H9 (cell line): ENCODE data around the gene CMTM2. TPM values are rescaled to one million over a fixed set of nuclear protein-coding genes. Genes with fewer than 3 reads are reported as not detected.

Source experiments
- DNase-seq: peaks from one replicate; pipeline ENCODE4 v3.0.0-alpha.2; 2017
- H2AFZ ChIP-seq: one replicate; pipeline ENCODE4 v1.6.1; 2013; ENCODE audit warnings: mild to moderate bottlenecking, low read length, control low read depth, moderate library complexity
- H2AK5ac ChIP-seq: 2 replicates; pipeline ENCODE4 v1.6.1; 2013; ENCODE audit warnings: low read length, control low read depth, mixed read lengths; ENCODE audit not compliant: insufficient read length
- H2BK120ac ChIP-seq: one replicate; pipeline ENCODE4 v1.6.1; 2013; ENCODE audit warnings: low read depth, mild to moderate bottlenecking, low read length, control low read depth, inconsistent platforms; ENCODE audit not compliant: poor library complexity, severe bottlenecking
- H2BK12ac ChIP-seq: 2 replicates; pipeline ENCODE4 v1.6.1; 2013; ENCODE audit warnings: low read length, control low read depth, mixed read lengths, low read depth; ENCODE audit not compliant: insufficient read length
- H2BK15ac ChIP-seq: 2 replicates; pipeline ENCODE4 v1.6.1; 2013; ENCODE audit warnings: low read depth, low read length, control low read depth
- H2BK20ac ChIP-seq: one replicate; pipeline ENCODE4 v1.6.1; 2013; ENCODE audit warnings: low read depth, mild to moderate bottlenecking, low read length, control low read depth, inconsistent platforms; ENCODE audit not compliant: poor library complexity, severe bottlenecking
- H2BK5ac ChIP-seq: 2 replicates; pipeline ENCODE4 v1.6.1; 2013; ENCODE audit warnings: low read length, control low read depth, mixed read lengths; ENCODE audit not compliant: insufficient read length
- H3K14ac ChIP-seq: 2 replicates; pipeline ENCODE4 v1.6.1; 2013; ENCODE audit warnings: low read length, control low read depth; ENCODE audit not compliant: insufficient read depth
- H3K18ac ChIP-seq: 2 replicates; pipeline ENCODE4 v1.6.1; 2013; ENCODE audit warnings: low read depth, mild to moderate bottlenecking, mixed read lengths, low read length, control low read depth; ENCODE audit not compliant: insufficient read length
- H3K23ac ChIP-seq: 2 replicates; pipeline ENCODE4 v1.6.1; 2013; ENCODE audit warnings: low read length, control low read depth, mixed read lengths, low read depth; ENCODE audit not compliant: insufficient read length
- H3K23me2 ChIP-seq: 2 replicates; pipeline ENCODE4 v1.6.1; 2013; ENCODE audit warnings: low read depth, mild to moderate bottlenecking, mixed read lengths, low read length, control low read depth; ENCODE audit not compliant: insufficient read length, poor library complexity, severe bottlenecking
- H3K27ac ChIP-seq: 2 replicates; pipeline ENCODE4 v1.5.1; 2013; ENCODE audit warnings: low read length, control low read depth, mixed read lengths, low read depth; ENCODE audit not compliant: insufficient read length
- H3K27me3 ChIP-seq: 2 replicates; pipeline ENCODE4 v1.6.1; 2013; ENCODE audit warnings: low read length, control low read depth, inconsistent platforms; ENCODE audit not compliant: insufficient read depth
- H3K4ac ChIP-seq: 2 replicates; pipeline ENCODE4 v1.6.1; 2013; ENCODE audit warnings: low read depth, mild to moderate bottlenecking, control low read depth, inconsistent platforms, low read length, moderate library complexity
- H3K4me1 ChIP-seq: 2 replicates; pipeline ENCODE4 v1.6.1; 2013; ENCODE audit warnings: low read length, control low read depth, inconsistent platforms; ENCODE audit not compliant: insufficient read depth
- H3K4me2 ChIP-seq: 2 replicates; pipeline ENCODE4 v1.6.1; 2013; ENCODE audit warnings: low read length, control low read depth, mixed read lengths; ENCODE audit not compliant: insufficient read length, insufficient read depth
- H3K56ac ChIP-seq: 2 replicates; pipeline ENCODE4 v1.6.1; 2013; ENCODE audit warnings: low read depth, mild to moderate bottlenecking, mixed read lengths, low read length, control low read depth; ENCODE audit not compliant: insufficient read length
- H3K79me1 ChIP-seq: 2 replicates; pipeline ENCODE4 v1.6.1; 2013; ENCODE audit warnings: low read depth, mild to moderate bottlenecking, moderate library complexity, low read length, control low read depth, inconsistent platforms; ENCODE audit not compliant: insufficient read depth, poor library complexity, severe bottlenecking
- H3K79me2 ChIP-seq: 2 replicates; pipeline ENCODE4 v1.6.1; 2013; ENCODE audit warnings: low read length, control low read depth, inconsistent platforms; ENCODE audit not compliant: insufficient read depth
- H3K9ac ChIP-seq: 2 replicates; pipeline ENCODE4 v1.6.1; 2013; ENCODE audit warnings: low read length, control low read depth, mixed read lengths; ENCODE audit not compliant: insufficient read length; ENCODE audit errors: extremely low read depth
- H3K9me3 ChIP-seq: one replicate; pipeline ENCODE4 v1.6.1; 2013; ENCODE audit warnings: low read depth, low read length, inconsistent platforms; ENCODE audit not compliant: control insufficient read depth
- H3T11ph ChIP-seq: one replicate; pipeline ENCODE4 v1.6.1; 2013; ENCODE audit warnings: mild to moderate bottlenecking, low read length, control low read depth, inconsistent platforms
- H4K20me1 ChIP-seq: one replicate; pipeline ENCODE4 v1.6.1; 2013; ENCODE audit not compliant: control insufficient read depth, insufficient read length, insufficient read depth
- H4K5ac ChIP-seq: 2 replicates; pipeline ENCODE4 v1.6.1; 2013; ENCODE audit warnings: low read depth, mild to moderate bottlenecking, mixed read lengths, low read length, control low read depth; ENCODE audit not compliant: insufficient read length
- H4K8ac ChIP-seq: replicated peaks from 2 replicates; pipeline ENCODE4 v1.6.1; 2013; ENCODE audit warnings: low read length, control low read depth, mixed read lengths, low read depth; ENCODE audit not compliant: insufficient read length
- H4K91ac ChIP-seq: 2 replicates; pipeline ENCODE4 v1.6.1; 2013; ENCODE audit warnings: low read depth, mild to moderate bottlenecking, moderate library complexity, mixed read lengths, low read length, control low read depth; ENCODE audit not compliant: insufficient read length
- H3K27ac Mint-ChIP-seq, 3 experiments: 2 replicates in 2 of 3; 3 replicates in 1 of 3; pipeline ENCODE4 v1.8.0; 2020 to 2021; ENCODE audit warnings: mixed read lengths in 3 of 3, mild to moderate bottlenecking in 1 of 3, moderate library complexity in 1 of 3
- H3K27me3 Mint-ChIP-seq: 2 replicates; pipeline ENCODE4 v1.8.0; 2021; ENCODE audit warnings: low read depth, mild to moderate bottlenecking, moderate library complexity, mixed read lengths
- H3K36me3 Mint-ChIP-seq, 3 experiments: 2 replicates in 2 of 3; 3 replicates in 1 of 3; pipeline ENCODE4 v1.8.0; 2020 to 2021; ENCODE audit warnings: low read depth in 3 of 3, mixed read lengths in 3 of 3; ENCODE audit not compliant: insufficient read depth in 1 of 3
- H3K4me1 Mint-ChIP-seq, 2 experiments: 2 replicates each; pipeline ENCODE4 v1.8.0; 2020; ENCODE audit warnings: mixed read lengths in 2 of 2
- H3K4me3 Mint-ChIP-seq, 2 experiments: 2 replicates in 1 of 2; 3 replicates in 1 of 2; pipeline ENCODE4 v1.8.0; 2020 to 2021; ENCODE audit warnings: mild to moderate bottlenecking in 2 of 2, mixed read lengths in 2 of 2, moderate library complexity in 1 of 2
- H3K9me3 Mint-ChIP-seq, 2 experiments: 2 replicates in 1 of 2; 3 replicates in 1 of 2; pipeline ENCODE4 v1.8.0; 2020; ENCODE audit warnings: mild to moderate bottlenecking in 2 of 2, mixed read lengths in 2 of 2, moderate library complexity in 1 of 2
- CTCF ChIP-seq: fragments of 200-600 bp; sonication (generic); conservative IDR thresholded peaks from 3 replicates; pipeline ENCODE4 v1.8.0; 2021; ENCODE audit warnings: antibody characterized with exemption, mild to moderate bottlenecking
- WGBS: extraction: QIAGEN DNeasy Blood & Tissue Kit; methylation state at CpG from one replicate; pipeline ENCODE4 v1.1.7; 2013; ENCODE audit warnings: missing lambda C conversion rate, low lambda C conversion rate, mixed read lengths; ENCODE audit not compliant: insufficient read length; ENCODE audit errors: extremely low coverage; 5-methylcytosine and 5-hydroxymethylcytosine counted together
- total RNA-seq: library from RNA; stranded (reverse); gene quantifications from 2 replicates; pipeline ENCODE4 v1.2.1, GENCODE V29; 2021

CMTM2 gene
- total RNA-seq, 1 experiment from 2014 or later: not detected

GRCh38 chr16:66539623-66540469 lies 39.4 kb upstream of the CMTM2 start:
- Histone ChIP-seq H2BK12ac (no peak overlapping the region), H3K79me1 (no peaks in the 10 kb centered on the region), H3K4ac (no peak overlapping the region), H3K4me2 (no peak overlapping the region), H2AFZ (no peak overlapping the region), H3K23ac (no peak overlapping the region), H4K8ac (no peak overlapping the region), H3K27ac (no peak overlapping the region), H4K5ac (no peak overlapping the region), H3K23me2 (no peaks in the 10 kb centered on the region), H3K79me2 (no peaks in the 10 kb centered on the region), H2BK5ac (no peak overlapping the region), H2BK20ac (no peak overlapping the region), H3K27me3 (no peaks in the 10 kb centered on the region), H3K9ac (no peak overlapping the region), H3K14ac (no peak overlapping the region), H2AK5ac (no peak overlapping the region), H2BK120ac (no peak overlapping the region), H4K20me1 (no peaks in the 10 kb centered on the region), H3K18ac (no peak overlapping the region), H4K91ac (no peak overlapping the region), H3K9me3 (no peaks in the 10 kb centered on the region), H3T11ph (no peak overlapping the region), H3K56ac (no peak overlapping the region), H2BK15ac (no peak overlapping the region), H3K4me1 (peaks cover 8% of the 10 kb centered on the region; the same call in 1 of the 2 replicates)
- H3K4me1 Mint-ChIP-seq: peaks cover 13 to 14% of the 10 kb centered on the region in 2 experiments
- no peak for DNase-seq
- no peaks in the 10 kb centered on the region; a peak in 1 of 7 replicates for H3K36me3 Mint-ChIP-seq
- no peak overlapping the region for H3K27ac Mint-ChIP-seq
- no peak for TF ChIP-seq CTCF
- no peak overlapping the region for H3K4me3 Mint-ChIP-seq
- no peaks in the 10 kb centered on the region for H3K27me3 Mint-ChIP-seq
- H3K9me3 Mint-ChIP-seq: no peaks in the 10 kb centered on the region
- WGBS: no CpG with 5 or more reads among the region's 3 CpGs
